ENCODE data around the gene NOC2L.

Gene NOC2L

GRCh38 chr1:998995-999724 is 40.1 kb upstream of the NOC2L start:
- H3K9me3 ChIP-seq (ENCODE audit: low read length): no peaks in the 10 kb centered on the region
- H4K20me1 ChIP-seq (ENCODE audit: insufficient read depth, low read length): no peaks in the 10 kb centered on the region
- no peak overlapping the region for H3K4me2 ChIP-seq (ENCODE audit: low read length)
- no peaks in the 10 kb centered on the region for H3K4me1 ChIP-seq (ENCODE audit: insufficient read depth, low read length, severe bottlenecking)
- no peaks in the 10 kb centered on the region for H3F3A ChIP-seq (ENCODE audit: insufficient read depth, low read length)
- 0 out of 2 replicates have a peak, but pooled peaks cover 3% of the 10 kb centered on the region for H3K27me3 ChIP-seq (ENCODE audit: insufficient read depth, low read length)
- no peak overlapping the region for H3K9ac ChIP-seq (ENCODE audit: low read length)
- TF ChIP-seq CTCF (IDR thresholded peaks at IDR 0.05; ENCODE audit: low read length) (no peak), EZH2 (IDR thresholded peaks at IDR 0.05; ENCODE audit: borderline replicate concordance, low read length) (no peak)
- no peaks in the 10 kb centered on the region for H3K36me3 ChIP-seq (ENCODE audit: insufficient read depth, low read length)
- H2AFZ ChIP-seq (ENCODE audit: low read length): no peak overlapping the region
- no peak overlapping the region for H3K27ac ChIP-seq (ENCODE audit: low read depth, low read length, poor library complexity, severe bottlenecking)
- no peaks in the 10 kb centered on the region for H3K9me2 ChIP-seq (ENCODE audit: low read depth, low read length)
- no peaks in the 10 kb centered on the region for H3K79me2 ChIP-seq (ENCODE audit: insufficient read depth, low read length)
- no peak overlapping the region for H3K4me3 ChIP-seq (ENCODE audit: low read depth, low read length, poor library complexity, severe bottlenecking)

GRCh38 chr1:998745-998994 is 39.6 kb upstream of the NOC2L start:
- no peaks in the 10 kb centered on the region for H3K9me3 ChIP-seq (ENCODE audit: low read length)
- H3K4me1 ChIP-seq (ENCODE audit: insufficient read depth, low read length, severe bottlenecking): no peaks in the 10 kb centered on the region
- H3K79me2 ChIP-seq (ENCODE audit: insufficient read depth, low read length): no peaks in the 10 kb centered on the region
- H3K9me2 ChIP-seq (ENCODE audit: low read depth, low read length): no peaks in the 10 kb centered on the region
- H3K27ac ChIP-seq (ENCODE audit: low read depth, low read length, poor library complexity, severe bottlenecking): no peak overlapping the region
- no peaks in the 10 kb centered on the region for H3K36me3 ChIP-seq (ENCODE audit: insufficient read depth, low read length)
- H3K27me3 ChIP-seq (ENCODE audit: insufficient read depth, low read length): 0 out of 2 replicates have a peak, but pooled peaks cover 3% of the 10 kb centered on the region
- no peaks in the 10 kb centered on the region for H4K20me1 ChIP-seq (ENCODE audit: insufficient read depth, low read length)
- no peak for TF ChIP-seq EZH2 (IDR thresholded peaks at IDR 0.05; ENCODE audit: borderline replicate concordance, low read length)
- no peak overlapping the region for H2AFZ ChIP-seq (ENCODE audit: low read length)
- no peak overlapping the region for H3K4me3 ChIP-seq (ENCODE audit: low read depth, low read length, poor library complexity, severe bottlenecking)
- no peak overlapping the region for H3K4me2 ChIP-seq (ENCODE audit: low read length)
- no peaks in the 10 kb centered on the region for H3F3A ChIP-seq (ENCODE audit: insufficient read depth, low read length)
- H3K9ac ChIP-seq (ENCODE audit: low read length): no peak overlapping the region

- H3K4me1 ChIP-seq (ENCODE audit: insufficient read depth, low read length, severe bottlenecking): no peaks in the 10 kb centered on the region
- H3K36me3 ChIP-seq (ENCODE audit: insufficient read depth, low read length): no peaks in the 10 kb centered on the region
- no peak overlapping the region for H2AFZ ChIP-seq (ENCODE audit: low read length)
- no peak overlapping the region for H3K9ac ChIP-seq (ENCODE audit: low read length)
- TF ChIP-seq CTCF (IDR thresholded peaks at IDR 0.05; ENCODE audit: low read length) (no peak), EZH2 (IDR thresholded peaks at IDR 0.05; ENCODE audit: borderline replicate concordance, low read length) (no peak)
- H3F3A ChIP-seq (ENCODE audit: insufficient read depth, low read length): no peaks in the 10 kb centered on the region
- no peaks in the 10 kb centered on the region for H3K9me3 ChIP-seq (ENCODE audit: low read length)
- no peaks in the 10 kb centered on the region for H3K9me2 ChIP-seq (ENCODE audit: low read depth, low read length)
- no peak overlapping the region for H3K4me3 ChIP-seq (ENCODE audit: low read depth, low read length, poor library complexity, severe bottlenecking)
- H3K27ac ChIP-seq (ENCODE audit: low read depth, low read length, poor library complexity, severe bottlenecking): no peak overlapping the region
- H3K4me2 ChIP-seq (ENCODE audit: low read length): no peak overlapping the region
- H4K20me1 ChIP-seq (ENCODE audit: insufficient read depth, low read length): no peaks in the 10 kb centered on the region
- peaks cover 2% of the 10 kb centered on the region; the same call in 1 of the 2 replicates for H3K27me3 ChIP-seq (ENCODE audit: insufficient read depth, low read length)
- H3K79me2 ChIP-seq (ENCODE audit: insufficient read depth, low read length): no peaks in the 10 kb centered on the region
Observed at GRCh38 chr1:997993-998744, 39.1 kb upstream of the NOC2L start.

All from OCI-LY1 (cell line).